Erythroblast (primary cell): ENCODE data around the gene KCNK6.

ENCODE experiments used
- GATA1 ChIP-seq: IDR thresholded peaks from 2 replicates; pipeline ENCODE4 v1.6.1; 2011; ENCODE audit warnings: low read depth, mild to moderate bottlenecking, control low read depth, low read length, moderate library complexity
- POLR2A ChIP-seq: IDR thresholded peaks from 2 replicates; pipeline ENCODE4 v1.6.1; 2011; ENCODE audit warnings: mild to moderate bottlenecking, low read length

GRCh38 chr19:38367041-38367440 is 47.4 kb downstream of the KCNK6 start:
- TF ChIP-seq POLR2A (no peak), GATA1 (no peak)
